ENCODE measurements around the gene PROSER3.

Gene PROSER3

GRCh38 chr19:35739275-35740107 lies 18.5 kb upstream of the PROSER3 start:
- no peak for DNase-seq

GRCh38 chr19:35740108-35740422 lies 17.9 kb upstream of the PROSER3 start:
- peak; percentile 41 for DNase-seq

GRCh38 chr19:35740423-35741202 lies 17.4 kb upstream of the PROSER3 start:
- peak; percentile 99 for DNase-seq

- DNase-seq: no peak
Measured at GRCh38 chr19:35741203-35741515, 16.8 kb upstream of the PROSER3 start.

- no peak for DNase-seq
Measured at GRCh38 chr19:35742121-35742724, 15.8 kb upstream of the PROSER3 start, which contains the start of gene IGFLR1. Gene IGFLR1 (minus strand): TSS chr19:35742452. CDS start chr19:35741180, 1,272 bp downstream.

GRCh38 chr19:35743640-35744429 lies 14.1 kb upstream of the PROSER3 start:
- DNase-seq: no peak

- peak; percentile 97 for DNase-seq
Measured at GRCh38 chr19:35744430-35745327, 13.3 kb upstream of the PROSER3 start.

- DNase-seq: peak; percentile 98
Measured at GRCh38 chr19:35745328-35746086, 12.5 kb upstream of the PROSER3 start, which contains the start of the genes PSENEN and U2AF1L4. Gene PSENEN (plus strand): TSS chr19:35745651. CDS start chr19:35745931, 280 bp downstream. Gene U2AF1L4 (minus strand): TSS chr19:35745418. CDS start chr19:35745391, 27 bp downstream.

- no peak for DNase-seq
Measured at GRCh38 chr19:35746087-35746462, 11.9 kb upstream of the PROSER3 start.

- no peak for DNase-seq
Measured at GRCh38 chr19:35746531-35746930, 11.4 kb upstream of the PROSER3 start.

- DNase-seq: peak; percentile 97
Measured at GRCh38 chr19:35748106-35749020, 9.6 kb upstream of the PROSER3 start, which contains the start of gene LIN37. Gene LIN37 (plus strand): TSS chr19:35748576. CDS start chr19:35748725, 149 bp downstream.

- no peak for DNase-seq
Measured at GRCh38 chr19:35750167-35750566, 7.8 kb upstream of the PROSER3 start.

- DNase-seq: no peak
Measured at GRCh38 chr19:35751839-35752745, 5.9 kb upstream of the PROSER3 start.

GRCh38 chr19:35752746-35753350 lies 5.1 kb upstream of the PROSER3 start:
- DNase-seq: no peak

- no peak for DNase-seq
Measured at GRCh38 chr19:35753634-35754369, 4.2 kb upstream of the PROSER3 start.

GRCh38 chr19:35754370-35755130 lies 3.4 kb upstream of the PROSER3 start:
- no peak for DNase-seq

- no peak for DNase-seq
Measured at GRCh38 chr19:35755131-35755549, 2.8 kb upstream of the PROSER3 start.

Data from NCI-H2171 (cell line).